Amniotic stem cell (primary cell): ENCODE results near the gene NTMT2.
A peak's percentile ranks its signal among the peaks of the same experiment; 100 is the strongest.
"Not testable (repeated sequence)": the region's sequence is repeated elsewhere in the genome, so short reads cannot be mapped to it uniquely, and the experiment has no call there.

Experiments
- DNase-seq: peaks from one replicate; lab custom pipeline; 2025; lab: John Stamatoyannopoulos, UW

NTMT2 gene

GRCh38 chr1:170145770-170146676, at the start of gene NTMT2:
NTMT2 (plus strand) TSS chr1:170145959; CDS start chr1:170146108, 149 bp downstream.
- no peak for DNase-seq

GRCh38 chr1:170095976-170096748, 49.6 kb upstream of the NTMT2 start:
- DNase-seq, result no peak

GRCh38 chr1:170096806-170097340, 48.9 kb upstream of the NTMT2 start:
- DNase-seq, result no peak

GRCh38 chr1:170097449-170097948, 48.3 kb upstream of the NTMT2 start:
- DNase-seq, result no peak

- not testable (repeated sequence) for DNase-seq
Measured at GRCh38 chr1:170113140-170113539, 32.6 kb upstream of the NTMT2 start.

- peak; percentile 8 for DNase-seq
Measured at GRCh38 chr1:170114906-170115305, 30.9 kb upstream of the NTMT2 start.

- no peak for DNase-seq
Measured at GRCh38 chr1:170122366-170122765, 23.4 kb upstream of the NTMT2 start.

GRCh38 chr1:170125269-170125668, 20.5 kb upstream of the NTMT2 start:
- no peak for DNase-seq

GRCh38 chr1:170126696-170127095, 19.1 kb upstream of the NTMT2 start:
- peak; percentile 92 for DNase-seq

- DNase-seq, result no peak
Measured at GRCh38 chr1:170131450-170131849, 14.3 kb upstream of the NTMT2 start.

GRCh38 chr1:170131984-170132383, 13.8 kb upstream of the NTMT2 start:
- DNase-seq, result no peak

GRCh38 chr1:170133766-170134495, 11.8 kb upstream of the NTMT2 start:
- no peak for DNase-seq

GRCh38 chr1:170134521-170134920, 11.2 kb upstream of the NTMT2 start:
- no peak for DNase-seq

- no peak for DNase-seq
Measured at GRCh38 chr1:170140371-170140770, 5.4 kb upstream of the NTMT2 start.

- no peak for DNase-seq
Measured at GRCh38 chr1:170145061-170145460, 698 bp upstream of the NTMT2 start.

- DNase-seq, result no peak
Measured at GRCh38 chr1:170146720-170147263, 1.0 kb downstream of the NTMT2 start.

GRCh38 chr1:170149241-170149640, 3.5 kb downstream of the NTMT2 start:
- no peak for DNase-seq

- DNase-seq, result no peak
Measured at GRCh38 chr1:170150016-170150415, 4.3 kb downstream of the NTMT2 start.

- DNase-seq, result no peak
Measured at GRCh38 chr1:170150921-170151320, 5.2 kb downstream of the NTMT2 start.

- no peak for DNase-seq
Measured at GRCh38 chr1:170153417-170153816, 7.7 kb downstream of the NTMT2 start.

- no peak for DNase-seq
Measured at GRCh38 chr1:170155055-170155454, 9.3 kb downstream of the NTMT2 start.

GRCh38 chr1:170156594-170156993, 10.8 kb downstream of the NTMT2 start:
- no peak for DNase-seq
